H9 (cell line): ENCODE measurements around the gene ZP1. TPM values are rescaled to one million over a fixed set of nuclear protein-coding genes. Genes with fewer than 3 reads are reported as not detected.

Source experiments
- DNase-seq: peaks from one replicate; pipeline ENCODE4 v3.0.0-alpha.2; 2017
- H2AFZ ChIP-seq: one replicate; pipeline ENCODE4 v1.6.1; 2013; ENCODE audit warnings: mild to moderate bottlenecking, low read length, control low read depth, moderate library complexity
- H2AK5ac ChIP-seq: 2 replicates; pipeline ENCODE4 v1.6.1; 2013; ENCODE audit warnings: low read length, control low read depth, mixed read lengths; ENCODE audit not compliant: insufficient read length
- H2BK120ac ChIP-seq: one replicate; pipeline ENCODE4 v1.6.1; 2013; ENCODE audit warnings: low read depth, mild to moderate bottlenecking, low read length, control low read depth, inconsistent platforms; ENCODE audit not compliant: poor library complexity, severe bottlenecking
- H2BK12ac ChIP-seq: 2 replicates; pipeline ENCODE4 v1.6.1; 2013; ENCODE audit warnings: low read length, control low read depth, mixed read lengths, low read depth; ENCODE audit not compliant: insufficient read length
- H2BK15ac ChIP-seq: 2 replicates; pipeline ENCODE4 v1.6.1; 2013; ENCODE audit warnings: low read depth, low read length, control low read depth
- H2BK20ac ChIP-seq: one replicate; pipeline ENCODE4 v1.6.1; 2013; ENCODE audit warnings: low read depth, mild to moderate bottlenecking, low read length, control low read depth, inconsistent platforms; ENCODE audit not compliant: poor library complexity, severe bottlenecking
- H2BK5ac ChIP-seq: 2 replicates; pipeline ENCODE4 v1.6.1; 2013; ENCODE audit warnings: low read length, control low read depth, mixed read lengths; ENCODE audit not compliant: insufficient read length
- H3K14ac ChIP-seq: 2 replicates; pipeline ENCODE4 v1.6.1; 2013; ENCODE audit warnings: low read length, control low read depth; ENCODE audit not compliant: insufficient read depth
- H3K18ac ChIP-seq: 2 replicates; pipeline ENCODE4 v1.6.1; 2013; ENCODE audit warnings: low read depth, mild to moderate bottlenecking, mixed read lengths, low read length, control low read depth; ENCODE audit not compliant: insufficient read length
- H3K23ac ChIP-seq: 2 replicates; pipeline ENCODE4 v1.6.1; 2013; ENCODE audit warnings: low read length, control low read depth, mixed read lengths, low read depth; ENCODE audit not compliant: insufficient read length
- H3K23me2 ChIP-seq: 2 replicates; pipeline ENCODE4 v1.6.1; 2013; ENCODE audit warnings: low read depth, mild to moderate bottlenecking, mixed read lengths, low read length, control low read depth; ENCODE audit not compliant: insufficient read length, poor library complexity, severe bottlenecking
- H3K27ac ChIP-seq: 2 replicates; pipeline ENCODE4 v1.5.1; 2013; ENCODE audit warnings: low read length, control low read depth, mixed read lengths, low read depth; ENCODE audit not compliant: insufficient read length
- H3K27me3 ChIP-seq: 2 replicates; pipeline ENCODE4 v1.6.1; 2013; ENCODE audit warnings: low read length, control low read depth, inconsistent platforms; ENCODE audit not compliant: insufficient read depth
- H3K4ac ChIP-seq: 2 replicates; pipeline ENCODE4 v1.6.1; 2013; ENCODE audit warnings: low read depth, mild to moderate bottlenecking, control low read depth, inconsistent platforms, low read length, moderate library complexity
- H3K4me1 ChIP-seq: 2 replicates; pipeline ENCODE4 v1.6.1; 2013; ENCODE audit warnings: low read length, control low read depth, inconsistent platforms; ENCODE audit not compliant: insufficient read depth
- H3K4me2 ChIP-seq: 2 replicates; pipeline ENCODE4 v1.6.1; 2013; ENCODE audit warnings: low read length, control low read depth, mixed read lengths; ENCODE audit not compliant: insufficient read length, insufficient read depth
- H3K56ac ChIP-seq: 2 replicates; pipeline ENCODE4 v1.6.1; 2013; ENCODE audit warnings: low read depth, mild to moderate bottlenecking, mixed read lengths, low read length, control low read depth; ENCODE audit not compliant: insufficient read length
- H3K79me1 ChIP-seq: 2 replicates; pipeline ENCODE4 v1.6.1; 2013; ENCODE audit warnings: low read depth, mild to moderate bottlenecking, moderate library complexity, low read length, control low read depth, inconsistent platforms; ENCODE audit not compliant: insufficient read depth, poor library complexity, severe bottlenecking
- H3K79me2 ChIP-seq: 2 replicates; pipeline ENCODE4 v1.6.1; 2013; ENCODE audit warnings: low read length, control low read depth, inconsistent platforms; ENCODE audit not compliant: insufficient read depth
- H3K9ac ChIP-seq: 2 replicates; pipeline ENCODE4 v1.6.1; 2013; ENCODE audit warnings: low read length, control low read depth, mixed read lengths; ENCODE audit not compliant: insufficient read length; ENCODE audit errors: extremely low read depth
- H3K9me3 ChIP-seq: one replicate; pipeline ENCODE4 v1.6.1; 2013; ENCODE audit warnings: low read depth, low read length, inconsistent platforms; ENCODE audit not compliant: control insufficient read depth
- H3T11ph ChIP-seq: one replicate; pipeline ENCODE4 v1.6.1; 2013; ENCODE audit warnings: mild to moderate bottlenecking, low read length, control low read depth, inconsistent platforms
- H4K20me1 ChIP-seq: one replicate; pipeline ENCODE4 v1.6.1; 2013; ENCODE audit not compliant: control insufficient read depth, insufficient read length, insufficient read depth
- H4K5ac ChIP-seq: 2 replicates; pipeline ENCODE4 v1.6.1; 2013; ENCODE audit warnings: low read depth, mild to moderate bottlenecking, mixed read lengths, low read length, control low read depth; ENCODE audit not compliant: insufficient read length
- H4K8ac ChIP-seq: replicated peaks from 2 replicates; pipeline ENCODE4 v1.6.1; 2013; ENCODE audit warnings: low read length, control low read depth, mixed read lengths, low read depth; ENCODE audit not compliant: insufficient read length
- H4K91ac ChIP-seq: 2 replicates; pipeline ENCODE4 v1.6.1; 2013; ENCODE audit warnings: low read depth, mild to moderate bottlenecking, moderate library complexity, mixed read lengths, low read length, control low read depth; ENCODE audit not compliant: insufficient read length
- H3K27ac Mint-ChIP-seq, 3 experiments: 2 replicates in 2 of 3; 3 replicates in 1 of 3; pipeline ENCODE4 v1.8.0; 2020 to 2021; ENCODE audit warnings: mixed read lengths in 3 of 3, mild to moderate bottlenecking in 1 of 3, moderate library complexity in 1 of 3
- H3K27me3 Mint-ChIP-seq: 2 replicates; pipeline ENCODE4 v1.8.0; 2021; ENCODE audit warnings: low read depth, mild to moderate bottlenecking, moderate library complexity, mixed read lengths
- H3K36me3 Mint-ChIP-seq, 3 experiments: 2 replicates in 2 of 3; 3 replicates in 1 of 3; pipeline ENCODE4 v1.8.0; 2020 to 2021; ENCODE audit warnings: low read depth in 3 of 3, mixed read lengths in 3 of 3; ENCODE audit not compliant: insufficient read depth in 1 of 3
- H3K4me1 Mint-ChIP-seq, 2 experiments: 2 replicates each; pipeline ENCODE4 v1.8.0; 2020; ENCODE audit warnings: mixed read lengths in 2 of 2
- H3K4me3 Mint-ChIP-seq, 2 experiments: 2 replicates in 1 of 2; 3 replicates in 1 of 2; pipeline ENCODE4 v1.8.0; 2020 to 2021; ENCODE audit warnings: mild to moderate bottlenecking in 2 of 2, mixed read lengths in 2 of 2, moderate library complexity in 1 of 2
- H3K9me3 Mint-ChIP-seq, 2 experiments: 2 replicates in 1 of 2; 3 replicates in 1 of 2; pipeline ENCODE4 v1.8.0; 2020; ENCODE audit warnings: mild to moderate bottlenecking in 2 of 2, mixed read lengths in 2 of 2, moderate library complexity in 1 of 2
- WGBS: extraction: QIAGEN DNeasy Blood & Tissue Kit; methylation state at CpG from one replicate; pipeline ENCODE4 v1.1.7; 2013; ENCODE audit warnings: missing lambda C conversion rate, low lambda C conversion rate, mixed read lengths; ENCODE audit not compliant: insufficient read length; ENCODE audit errors: extremely low coverage; 5-methylcytosine and 5-hydroxymethylcytosine counted together
- total RNA-seq: library from RNA; stranded (reverse); gene quantifications from 2 replicates; pipeline ENCODE4 v1.2.1, GENCODE V29; 2021
- TF ChIP-seq, protein P1 (sequence below): fragments of 200-600 bp; sonication (generic); conservative IDR thresholded peaks from 3 replicates; pipeline ENCODE4 v1.8.0; 2021; ENCODE audit warnings: antibody characterized with exemption, mild to moderate bottlenecking

The ZP1 gene
- total RNA-seq, 1 experiment from 2014 or later = not detected

DNA sequence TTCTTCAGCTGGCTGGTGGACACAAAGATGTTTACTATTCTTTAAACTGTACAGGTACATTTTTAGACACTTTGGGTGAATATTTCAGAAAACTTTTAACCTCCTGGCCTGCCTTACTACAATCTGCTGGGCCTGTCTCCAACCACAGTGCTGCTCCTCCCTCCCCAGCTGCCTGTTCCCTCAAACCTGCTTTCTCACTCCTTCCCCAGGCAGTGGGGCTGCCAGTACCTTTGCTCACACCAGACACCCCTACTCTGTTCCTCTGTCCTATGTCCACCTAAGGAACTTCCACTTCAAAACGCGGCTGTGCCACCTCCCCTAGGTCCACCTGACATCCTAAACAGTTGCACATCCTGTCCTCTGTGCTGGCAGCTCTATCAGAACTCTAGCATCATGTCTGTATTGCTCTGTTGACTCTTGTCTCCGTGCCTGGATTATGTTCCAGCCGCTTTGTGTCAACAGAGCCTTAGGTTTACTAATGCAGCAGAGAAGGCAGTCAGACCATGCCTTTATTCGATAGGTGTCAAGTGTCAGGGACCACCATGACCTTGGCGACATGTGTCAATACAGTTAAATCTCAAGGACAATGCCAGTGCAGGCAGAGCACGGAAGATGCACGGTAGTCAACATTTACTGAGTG lies 13.4 kb downstream of the ZP1 start:
- H3K23ac ChIP-seq = no peak overlapping the region
- Mint-ChIP-seq H3K27ac (peak overlapping the region in 2 of 3 experiments; percentile 24 to 37; a peak in 1 of 7 replicates), H3K36me3 (peaks cover 0 to 16% (median 2%) of the 10 kb centered on the region in 3 experiments; a peak in 3 of 7 replicates), H3K4me1 (no peaks in the 10 kb centered on the region), H3K4me3 (no peak overlapping the region), H3K9me3 (no peaks in the 10 kb centered on the region; a peak in 1 of 5 replicates), H3K27me3 (no peaks in the 10 kb centered on the region)
- H3K4me2 ChIP-seq = no peak overlapping the region
- no peak overlapping the region for H2BK12ac ChIP-seq
- H3K79me2 ChIP-seq = no peaks in the 10 kb centered on the region
- no peaks in the 10 kb centered on the region for H3K9me3 ChIP-seq
- no peaks in the 10 kb centered on the region for H3K23me2 ChIP-seq
- no peak overlapping the region for H3K18ac ChIP-seq
- H3K79me1 ChIP-seq = no peaks in the 10 kb centered on the region
- H3K14ac ChIP-seq = no peak overlapping the region
- H3K27me3 ChIP-seq = no peaks in the 10 kb centered on the region
- no peaks in the 10 kb centered on the region for H3K4me1 ChIP-seq
- H2AK5ac ChIP-seq = no peak overlapping the region
- H4K91ac ChIP-seq = no peak overlapping the region
- no peak overlapping the region for H3K27ac ChIP-seq
- no peak overlapping the region for H3T11ph ChIP-seq
- H2BK20ac ChIP-seq = no peak overlapping the region
- no peak overlapping the region for H2BK5ac ChIP-seq
- TF ChIP-seq, protein P1, sequence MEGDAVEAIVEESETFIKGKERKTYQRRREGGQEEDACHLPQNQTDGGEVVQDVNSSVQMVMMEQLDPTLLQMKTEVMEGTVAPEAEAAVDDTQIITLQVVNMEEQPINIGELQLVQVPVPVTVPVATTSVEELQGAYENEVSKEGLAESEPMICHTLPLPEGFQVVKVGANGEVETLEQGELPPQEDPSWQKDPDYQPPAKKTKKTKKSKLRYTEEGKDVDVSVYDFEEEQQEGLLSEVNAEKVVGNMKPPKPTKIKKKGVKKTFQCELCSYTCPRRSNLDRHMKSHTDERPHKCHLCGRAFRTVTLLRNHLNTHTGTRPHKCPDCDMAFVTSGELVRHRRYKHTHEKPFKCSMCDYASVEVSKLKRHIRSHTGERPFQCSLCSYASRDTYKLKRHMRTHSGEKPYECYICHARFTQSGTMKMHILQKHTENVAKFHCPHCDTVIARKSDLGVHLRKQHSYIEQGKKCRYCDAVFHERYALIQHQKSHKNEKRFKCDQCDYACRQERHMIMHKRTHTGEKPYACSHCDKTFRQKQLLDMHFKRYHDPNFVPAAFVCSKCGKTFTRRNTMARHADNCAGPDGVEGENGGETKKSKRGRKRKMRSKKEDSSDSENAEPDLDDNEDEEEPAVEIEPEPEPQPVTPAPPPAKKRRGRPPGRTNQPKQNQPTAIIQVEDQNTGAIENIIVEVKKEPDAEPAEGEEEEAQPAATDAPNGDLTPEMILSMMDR = no peak
- no peak for DNase-seq
- peaks cover 2% of the 10 kb centered on the region for H4K20me1 ChIP-seq
- no peak overlapping the region for H3K4ac ChIP-seq
- no peak overlapping the region for H3K9ac ChIP-seq
- no peak overlapping the region for H2BK15ac ChIP-seq
- H2AFZ ChIP-seq = no peak overlapping the region
- no CpG with 5 or more reads among the region's 8 CpGs for WGBS
- H4K8ac ChIP-seq = no peak overlapping the region
- H2BK120ac ChIP-seq = no peak overlapping the region
- H4K5ac ChIP-seq = no peak overlapping the region
- no peak overlapping the region for H3K56ac ChIP-seq
